Activated CD4-positive, alpha-beta T cell treated with anti-CD3 and anti-CD28 coated beads, Interleukin-2, amount 10 ng/mL, durations not matched to agents 24 days and 14 days (primary cell): ENCODE measurements around the gene GIT2. TPM values are rescaled to one million over a fixed set of nuclear protein-coding genes. Genes with fewer than 3 reads are reported as not detected.

Experiments
- DNase-seq: peaks from one replicate; pipeline ENCODE4 v3.0.0; 2022
- H3K27ac Mint-ChIP-seq: one replicate; pipeline ENCODE4 v1.8.0; 2022; ENCODE audit warnings: mild to moderate bottlenecking, mixed read lengths
- H3K27me3 Mint-ChIP-seq: one replicate; pipeline ENCODE4 v1.8.0; 2022; ENCODE audit warnings: mixed read lengths
- H3K36me3 Mint-ChIP-seq: one replicate; pipeline ENCODE4 v1.8.0; 2022; ENCODE audit warnings: low read depth, mild to moderate bottlenecking, mixed read lengths
- H3K4me1 Mint-ChIP-seq: one replicate; pipeline ENCODE4 v1.8.0; 2021; ENCODE audit warnings: mixed read lengths
- H3K4me3 Mint-ChIP-seq: one replicate; pipeline ENCODE4 v1.8.0; 2022; ENCODE audit warnings: mild to moderate bottlenecking, moderate library complexity, mixed read lengths
- H3K9me3 Mint-ChIP-seq: one replicate; pipeline ENCODE4 v1.8.0; 2021; ENCODE audit warnings: mixed read lengths
- intact Hi-C: fragments of 100-400 bp; cut with micrococcal nuclease; formaldehyde crosslinking; loops from one replicate; pipeline ENCODE4 v1.15.1; 2023
- total RNA-seq: library from RNA; stranded (reverse); gene quantifications from 2 replicates; pipeline ENCODE4 v1.2.3, GENCODE V29; 2022

Gene GIT2
- total RNA-seq, 1 donor from 2014 or later = 88.6 TPM

GRCh38 chr12:109983432-109984142 is 12.6 kb downstream of the GIT2 start:
- no peaks in the 10 kb centered on the region for H3K27me3 Mint-ChIP-seq
- intact Hi-C loops = no loop called here
- DNase-seq = no peak
- peaks cover 7% of the 10 kb centered on the region for H3K9me3 Mint-ChIP-seq
- peaks cover 53% of the 10 kb centered on the region for H3K4me1 Mint-ChIP-seq
- peak overlapping the region; percentile 65 for H3K27ac Mint-ChIP-seq
- peaks cover 67% of the 10 kb centered on the region for H3K36me3 Mint-ChIP-seq
- no peak overlapping the region for H3K4me3 Mint-ChIP-seq

- intact Hi-C loops = no loop called here
- Mint-ChIP-seq H3K36me3 (peaks cover 70% of the 10 kb centered on the region), H3K9me3 (peaks cover 11% of the 10 kb centered on the region), H3K27ac (peak overlapping the region; percentile 93), H3K27me3 (no peaks in the 10 kb centered on the region), H3K4me1 (peaks cover 51% of the 10 kb centered on the region), H3K4me3 (peak overlapping the region; percentile 59)
- DNase-seq = no peak
These were observed 14.0 kb downstream of the GIT2 start for GRCh38 chr12:109982210-109982609.

- Mint-ChIP-seq H3K4me1 (peaks cover 51% of the 10 kb centered on the region), H3K27ac (peak overlapping the region; percentile 93), H3K9me3 (peaks cover 11% of the 10 kb centered on the region), H3K27me3 (no peaks in the 10 kb centered on the region), H3K36me3 (peaks cover 72% of the 10 kb centered on the region), H3K4me3 (peak overlapping the region; percentile 59)
- peak; percentile 85 for DNase-seq
- intact Hi-C loops = no loop called here
These were observed 14.9 kb downstream of the GIT2 start for GRCh38 chr12:109981311-109981710.

- no peak for DNase-seq
- peaks cover 64% of the 10 kb centered on the region for H3K36me3 Mint-ChIP-seq
- H3K4me3 Mint-ChIP-seq = no peak overlapping the region
- H3K4me1 Mint-ChIP-seq = peaks cover 19% of the 10 kb centered on the region
- intact Hi-C loops = loop anchor here (5.0 kb wide), 1 partner anchor 34 kb away; no protein-coding TSS in a partner anchor
- H3K27me3 Mint-ChIP-seq = no peaks in the 10 kb centered on the region
- H3K27ac Mint-ChIP-seq = no peak overlapping the region
- no peaks in the 10 kb centered on the region for H3K9me3 Mint-ChIP-seq
These were observed 23.3 kb downstream of the GIT2 start for GRCh38 chr12:109972821-109973220.

GRCh38 chr12:109968801-109969200 is 27.4 kb downstream of the GIT2 start:
- Mint-ChIP-seq H3K4me3 (no peak overlapping the region), H3K27me3 (no peaks in the 10 kb centered on the region), H3K9me3 (no peaks in the 10 kb centered on the region), H3K4me1 (peaks cover 25% of the 10 kb centered on the region), H3K27ac (no peak overlapping the region), H3K36me3 (peaks cover 57% of the 10 kb centered on the region)
- intact Hi-C loops = loop anchor here (2.0 kb wide), 1 partner anchor 20 kb away; no protein-coding TSS in a partner anchor
- no peak for DNase-seq

- H3K36me3 Mint-ChIP-seq = peaks cover 57% of the 10 kb centered on the region
- no peaks in the 10 kb centered on the region for H3K27me3 Mint-ChIP-seq
- peak overlapping the region; percentile 44 for H3K4me3 Mint-ChIP-seq
- intact Hi-C loops = loop anchor here (2.0 kb wide), 1 partner anchor 21 kb away; no protein-coding TSS in a partner anchor
- peak overlapping the region; percentile 76 for H3K27ac Mint-ChIP-seq
- H3K9me3 Mint-ChIP-seq = no peaks in the 10 kb centered on the region
- peaks cover 22% of the 10 kb centered on the region for H3K4me1 Mint-ChIP-seq
- no peak for DNase-seq
These were observed 28.1 kb downstream of the GIT2 start for GRCh38 chr12:109968032-109968420.

- H3K9me3 Mint-ChIP-seq = no peaks in the 10 kb centered on the region
- DNase-seq = no peak
- peak overlapping the region; percentile 44 for H3K4me3 Mint-ChIP-seq
- H3K27ac Mint-ChIP-seq = peak overlapping the region; percentile 76
- no peaks in the 10 kb centered on the region for H3K27me3 Mint-ChIP-seq
- intact Hi-C loops = loop anchor here (2.0 kb wide), 1 partner anchor 21 kb away; no protein-coding TSS in a partner anchor
- peaks cover 22% of the 10 kb centered on the region for H3K4me1 Mint-ChIP-seq
- peaks cover 55% of the 10 kb centered on the region for H3K36me3 Mint-ChIP-seq
These were observed 28.7 kb downstream of the GIT2 start for GRCh38 chr12:109967383-109968031.

- intact Hi-C loops = no loop called here
- peaks cover 20% of the 10 kb centered on the region for H3K4me1 Mint-ChIP-seq
- H3K9me3 Mint-ChIP-seq = no peaks in the 10 kb centered on the region
- H3K27ac Mint-ChIP-seq = peak overlapping the region; percentile 76
- peaks cover 53% of the 10 kb centered on the region for H3K36me3 Mint-ChIP-seq
- DNase-seq = no peak
- H3K4me3 Mint-ChIP-seq = no peak overlapping the region
- no peaks in the 10 kb centered on the region for H3K27me3 Mint-ChIP-seq
These were observed 29.6 kb downstream of the GIT2 start for GRCh38 chr12:109966546-109966945.

- peaks cover 58% of the 10 kb centered on the region for H3K36me3 Mint-ChIP-seq
These were observed 32.3 kb downstream of the GIT2 start for GRCh38 chr12:109963743-109964429.

GRCh38 chr12:109963330-109963729 is 32.8 kb downstream of the GIT2 start:
- no peak for DNase-seq
- H3K9me3 Mint-ChIP-seq = no peaks in the 10 kb centered on the region
- H3K4me1 Mint-ChIP-seq = peaks cover 20% of the 10 kb centered on the region
- no peak overlapping the region for H3K27ac Mint-ChIP-seq
- intact Hi-C loops = no loop called here
- H3K27me3 Mint-ChIP-seq = no peaks in the 10 kb centered on the region
- peaks cover 64% of the 10 kb centered on the region for H3K36me3 Mint-ChIP-seq
- H3K4me3 Mint-ChIP-seq = no peak overlapping the region

More at GRCh38 chr12:109963743-109964429, 32.3 kb downstream of the GIT2 start:
- H3K4me1 Mint-ChIP-seq = peaks cover 20% of the 10 kb centered on the region
- peak overlapping the region; percentile 60 for H3K27ac Mint-ChIP-seq
- no peak overlapping the region for H3K4me3 Mint-ChIP-seq
- no peaks in the 10 kb centered on the region for H3K27me3 Mint-ChIP-seq
- intact Hi-C loops = no loop called here
- no peaks in the 10 kb centered on the region for H3K9me3 Mint-ChIP-seq
- no peak for DNase-seq

GRCh38 chr12:109962398-109962797 is 33.8 kb downstream of the GIT2 start:
- Mint-ChIP-seq H3K27me3 (no peaks in the 10 kb centered on the region), H3K4me3 (no peak overlapping the region), H3K9me3 (no peaks in the 10 kb centered on the region), H3K36me3 (peaks cover 64% of the 10 kb centered on the region), H3K4me1 (peaks cover 13% of the 10 kb centered on the region), H3K27ac (no peak overlapping the region)
- intact Hi-C loops = no loop called here
- no peak for DNase-seq

- Mint-ChIP-seq H3K4me3 (no peak overlapping the region), H3K27me3 (no peaks in the 10 kb centered on the region), H3K4me1 (peaks cover 10% of the 10 kb centered on the region), H3K9me3 (no peaks in the 10 kb centered on the region), H3K27ac (no peak overlapping the region), H3K36me3 (peaks cover 65% of the 10 kb centered on the region)
- intact Hi-C loops = no loop called here
- DNase-seq = no peak
These were observed 34.6 kb downstream of the GIT2 start for GRCh38 chr12:109961612-109962011.

- DNase-seq = no peak
- intact Hi-C loops = no loop called here
- H3K4me1 Mint-ChIP-seq = peaks cover 7% of the 10 kb centered on the region
- no peaks in the 10 kb centered on the region for H3K27me3 Mint-ChIP-seq
- peaks cover 65% of the 10 kb centered on the region for H3K36me3 Mint-ChIP-seq
- H3K4me3 Mint-ChIP-seq = no peak overlapping the region
- H3K9me3 Mint-ChIP-seq = no peaks in the 10 kb centered on the region
- H3K27ac Mint-ChIP-seq = no peak overlapping the region
These were observed 35.0 kb downstream of the GIT2 start for GRCh38 chr12:109961201-109961600.
